Astrocyte (in vitro differentiated cells and primary cell): Measurements from ENCODE around the gene KDM1A.

Source experiments
- EZH2 ChIP-seq: IDR thresholded peaks from 2 replicates; pipeline ENCODE4 v1.6.1; 2012; ENCODE audit warnings: mild to moderate bottlenecking, low read length, inconsistent platforms; ENCODE audit not compliant: insufficient read depth
- TF ChIP-seq, protein P1 (sequence below): IDR thresholded peaks from 2 replicates; pipeline ENCODE4 v1.5.1; 2011; ENCODE audit warnings: low read depth, mild to moderate bottlenecking, inconsistent platforms, low read length, moderate library complexity; ENCODE audit not compliant: insufficient read depth

DNA sequence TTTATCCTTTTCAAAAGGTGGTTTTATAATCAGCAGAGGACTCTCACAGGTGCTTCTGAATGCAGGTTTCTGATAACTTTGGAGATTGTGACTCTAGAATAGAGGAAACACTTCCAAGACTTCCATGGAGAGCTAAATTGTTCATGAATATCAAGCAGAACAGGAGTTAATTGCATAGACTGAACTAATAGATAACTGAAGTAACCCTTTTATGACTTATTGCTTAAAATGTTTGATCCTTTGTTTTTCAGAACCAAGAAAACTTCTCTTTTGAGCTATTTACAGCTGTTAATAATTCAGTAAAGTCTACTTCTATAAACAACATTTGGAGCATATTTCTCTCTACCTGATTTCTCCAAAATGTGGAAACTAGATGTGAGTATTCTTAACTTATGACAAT is 23.5 kb upstream of the KDM1A start:
- TF ChIP-seq, protein P1, sequence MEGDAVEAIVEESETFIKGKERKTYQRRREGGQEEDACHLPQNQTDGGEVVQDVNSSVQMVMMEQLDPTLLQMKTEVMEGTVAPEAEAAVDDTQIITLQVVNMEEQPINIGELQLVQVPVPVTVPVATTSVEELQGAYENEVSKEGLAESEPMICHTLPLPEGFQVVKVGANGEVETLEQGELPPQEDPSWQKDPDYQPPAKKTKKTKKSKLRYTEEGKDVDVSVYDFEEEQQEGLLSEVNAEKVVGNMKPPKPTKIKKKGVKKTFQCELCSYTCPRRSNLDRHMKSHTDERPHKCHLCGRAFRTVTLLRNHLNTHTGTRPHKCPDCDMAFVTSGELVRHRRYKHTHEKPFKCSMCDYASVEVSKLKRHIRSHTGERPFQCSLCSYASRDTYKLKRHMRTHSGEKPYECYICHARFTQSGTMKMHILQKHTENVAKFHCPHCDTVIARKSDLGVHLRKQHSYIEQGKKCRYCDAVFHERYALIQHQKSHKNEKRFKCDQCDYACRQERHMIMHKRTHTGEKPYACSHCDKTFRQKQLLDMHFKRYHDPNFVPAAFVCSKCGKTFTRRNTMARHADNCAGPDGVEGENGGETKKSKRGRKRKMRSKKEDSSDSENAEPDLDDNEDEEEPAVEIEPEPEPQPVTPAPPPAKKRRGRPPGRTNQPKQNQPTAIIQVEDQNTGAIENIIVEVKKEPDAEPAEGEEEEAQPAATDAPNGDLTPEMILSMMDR = no peak
- TF ChIP-seq EZH2 = no peak
